Stomach (tissue), 4 donors: ENCODE measurements around the gene SYNDIG1.

ENCODE experiments used
- CTCF ChIP-seq, 7 experiments: fragments of 450-650 bp in 4 of 7; fragments of 200-600 bp in 3 of 7; sonication (generic) in 3 of 7; IDR thresholded peaks; one replicate each; pipeline ENCODE4 v1.5.1; 2016 to 2019; ENCODE audit warnings: antibody characterized with exemption in 7 of 7, control low read depth in 2 of 7, mild to moderate bottlenecking in 1 of 7
- POLR2A ChIP-seq, 4 donors: fragments of 450-650 bp; IDR thresholded peaks; one replicate each; pipeline ENCODE4 v1.6.1; 2016; ENCODE audit warnings: antibody characterized with exemption in 4 of 4, control low read depth in 2 of 4, mild to moderate bottlenecking in 1 of 4, moderate library complexity in 1 of 4
- POLR2AphosphoS5 ChIP-seq, 3 donors: sonication (generic); formaldehyde crosslinking; IDR thresholded peaks; one replicate each; pipeline ENCODE4 v1.6.1; 2016; ENCODE audit warnings: antibody characterized with exemption in 3 of 3

DNA sequence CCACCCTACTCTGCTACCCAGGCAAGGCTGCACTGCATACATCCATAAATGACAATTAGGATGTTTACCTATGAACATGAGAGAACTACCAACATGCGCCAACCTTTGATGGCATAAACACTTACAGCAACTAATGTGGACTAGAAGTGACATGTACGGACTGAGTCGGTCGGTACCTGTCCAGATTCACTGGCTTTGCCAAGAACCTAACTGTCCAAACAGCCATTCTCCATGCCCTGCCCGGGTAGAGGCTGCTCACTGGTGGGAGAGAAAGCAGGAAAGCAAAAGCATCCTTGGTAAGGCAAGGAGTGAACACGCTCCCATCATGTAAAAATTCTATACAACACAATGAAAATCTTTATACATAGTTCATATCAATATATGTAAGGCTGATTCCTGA, 30.0 kb downstream of the SYNDIG1 start:
- no peak for TF ChIP-seq POLR2AphosphoS5 (IDR thresholded peaks at IDR 0.05)
- no peak for TF ChIP-seq CTCF (IDR thresholded peaks at IDR 0.05)
- no peak for TF ChIP-seq POLR2A (IDR thresholded peaks at IDR 0.05)
